NB4 (cell line): Measurements from ENCODE around the gene PRSS21.

Source experiments
- MYC ChIP-seq: IDR thresholded peaks from 2 replicates; pipeline ENCODE4 v1.6.1; 2011; ENCODE audit warnings: low read depth, low read length
- POLR2A ChIP-seq: IDR thresholded peaks from 2 replicates; pipeline ENCODE4 v1.6.1; 2011; ENCODE audit warnings: mild to moderate bottlenecking; ENCODE audit not compliant: insufficient read length; ENCODE audit errors: extremely low read depth
- TF ChIP-seq, protein P1 (sequence below): IDR thresholded peaks from one replicate; pipeline ENCODE4 v1.5.1; 2012; ENCODE audit warnings: low read depth, low read length
- TF ChIP-seq, protein P2 (sequence below): IDR thresholded peaks from 2 replicates; pipeline ENCODE4 v1.6.1; 2011; ENCODE audit warnings: low read depth, low read length

DNA sequence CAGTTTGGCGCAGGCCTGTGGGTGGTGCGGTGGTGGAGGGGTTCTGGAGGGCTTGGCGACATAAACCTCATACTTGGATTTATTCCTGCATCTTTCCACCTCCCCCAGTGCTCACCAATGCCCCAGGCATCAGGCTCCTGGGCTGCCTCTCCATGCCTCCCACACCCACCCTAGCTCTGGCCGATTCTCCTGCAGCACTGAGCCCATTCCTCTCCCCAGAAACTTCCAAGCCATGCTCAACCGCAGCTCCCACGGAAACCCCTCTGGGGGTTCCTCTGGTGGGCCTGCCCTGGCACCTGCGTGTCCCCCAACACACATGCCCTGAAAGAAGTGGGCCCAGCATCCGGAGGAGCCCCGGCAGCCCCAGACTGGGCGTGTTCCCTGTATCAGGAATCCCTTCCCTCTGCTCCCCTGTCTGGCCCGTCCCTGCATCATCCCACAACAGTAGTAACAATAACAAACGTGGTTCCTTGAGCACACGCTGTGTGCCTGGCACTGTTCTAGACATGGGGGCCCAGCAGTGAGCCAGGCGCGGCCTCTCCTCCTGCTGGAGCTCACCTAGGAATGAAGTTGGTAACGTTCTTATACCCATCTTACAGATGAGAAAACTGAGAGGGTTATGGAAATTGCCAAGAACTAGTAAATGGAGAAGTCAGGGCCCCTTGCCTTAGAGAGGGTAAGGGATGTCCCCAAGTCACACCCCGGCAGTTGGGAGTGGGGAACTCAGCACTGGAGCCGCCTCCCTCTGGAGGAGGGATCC, 2.3 kb downstream of the PRSS21 start:
- TF ChIP-seq, protein P1, sequence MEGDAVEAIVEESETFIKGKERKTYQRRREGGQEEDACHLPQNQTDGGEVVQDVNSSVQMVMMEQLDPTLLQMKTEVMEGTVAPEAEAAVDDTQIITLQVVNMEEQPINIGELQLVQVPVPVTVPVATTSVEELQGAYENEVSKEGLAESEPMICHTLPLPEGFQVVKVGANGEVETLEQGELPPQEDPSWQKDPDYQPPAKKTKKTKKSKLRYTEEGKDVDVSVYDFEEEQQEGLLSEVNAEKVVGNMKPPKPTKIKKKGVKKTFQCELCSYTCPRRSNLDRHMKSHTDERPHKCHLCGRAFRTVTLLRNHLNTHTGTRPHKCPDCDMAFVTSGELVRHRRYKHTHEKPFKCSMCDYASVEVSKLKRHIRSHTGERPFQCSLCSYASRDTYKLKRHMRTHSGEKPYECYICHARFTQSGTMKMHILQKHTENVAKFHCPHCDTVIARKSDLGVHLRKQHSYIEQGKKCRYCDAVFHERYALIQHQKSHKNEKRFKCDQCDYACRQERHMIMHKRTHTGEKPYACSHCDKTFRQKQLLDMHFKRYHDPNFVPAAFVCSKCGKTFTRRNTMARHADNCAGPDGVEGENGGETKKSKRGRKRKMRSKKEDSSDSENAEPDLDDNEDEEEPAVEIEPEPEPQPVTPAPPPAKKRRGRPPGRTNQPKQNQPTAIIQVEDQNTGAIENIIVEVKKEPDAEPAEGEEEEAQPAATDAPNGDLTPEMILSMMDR: no peak
- TF ChIP-seq, protein P2, sequence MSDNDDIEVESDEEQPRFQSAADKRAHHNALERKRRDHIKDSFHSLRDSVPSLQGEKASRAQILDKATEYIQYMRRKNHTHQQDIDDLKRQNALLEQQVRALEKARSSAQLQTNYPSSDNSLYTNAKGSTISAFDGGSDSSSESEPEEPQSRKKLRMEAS: no peak
- no peak for TF ChIP-seq MYC
- no peak for TF ChIP-seq POLR2A
